Lower leg skin (tissue), 4 donors: Measurements from ENCODE around the gene GRK1. TPM values are rescaled to one million over a fixed set of nuclear protein-coding genes. Genes with fewer than 3 reads are reported as not detected.
"Not testable (repeated sequence)": the region's sequence is repeated elsewhere in the genome, so short reads cannot be mapped to it uniquely, and the experiment has no call there.

Experiments used
- DNase-seq, 2 donors: peaks; one replicate each; pipeline ENCODE4 v3.0.0-alpha.2; 2019; ENCODE audit warnings: low spot score in 2 of 2
- H3K4me3 ChIP-seq: fragments of 200-600 bp; sonication (generic); 2 replicates; pipeline ENCODE4 v1.5.1; 2017; ENCODE audit warnings: mild to moderate bottlenecking, low read depth; ENCODE audit not compliant: poor library complexity, severe bottlenecking
- CTCF ChIP-seq, 3 donors: fragments of 450-650 bp; IDR thresholded peaks; one replicate each; pipeline ENCODE4 v1.5.1; 2016; ENCODE audit warnings: antibody characterized with exemption in 3 of 3, mild to moderate bottlenecking in 3 of 3, moderate library complexity in 2 of 3
- POLR2A ChIP-seq, 2 donors: fragments of 450-650 bp; IDR thresholded peaks; one replicate each; pipeline ENCODE4 v1.6.1; 2016 to 2017; ENCODE audit warnings: antibody characterized with exemption in 2 of 2, mild to moderate bottlenecking in 1 of 2, moderate library complexity in 1 of 2
- WGBS, 2 donors: methylation state at CpG; one replicate each; pipeline ENCODE4 v1.1.5; 2018; 5-methylcytosine and 5-hydroxymethylcytosine counted together
- intact Hi-C: fragments of 100-400 bp; cut with DNase I; formaldehyde crosslinking; loops from one replicate; pipeline ENCODE4 v1.15.0; 2023; ENCODE audit warnings: low total_unique reads
- total RNA-seq, 4 donors: library from RNA; depleted of rRNA; stranded (reverse); fragments of >200 nt; gene quantifications; one replicate each; pipeline ENCODE4 v1.1.0, GENCODE V29; 2016

GRK1 gene
- total RNA-seq = not detected

- 76 to 86% methylated on average over 19 to 31 of the region's 32 CpGs for WGBS, 2 donors
- TF ChIP-seq CTCF (IDR thresholded peaks at IDR 0.05) (no peak), POLR2A (IDR thresholded peaks at IDR 0.05) (no peak)
- H3K4me3 ChIP-seq = no peak within 1 kb of the TSS
- intact Hi-C loops = no loop called here
- DNase-seq = peak in 1 of 2 donors; percentile 81
These were observed at the start of gene GRK1 for GRCh38 chr13:113666951-113667701. TSS of gene GRK1 (plus strand) at chr13:113667219. CDS start at chr13:113667387, 168 bp downstream.

GRCh38 chr13:113617961-113618360 lies 49.1 kb upstream of the GRK1 start:
- no peak for DNase-seq
- intact Hi-C loops = no loop called here
- WGBS, 2 donors = 92 to 93% methylated on average over 5 of the region's 5 CpGs
- H3K4me3 ChIP-seq = no peak overlapping the region
- TF ChIP-seq CTCF (IDR thresholded peaks at IDR 0.05) = no peak
- TF ChIP-seq POLR2A (IDR thresholded peaks at IDR 0.05) = no peak

GRCh38 chr13:113618455-113618854 lies 48.6 kb upstream of the GRK1 start:
- no peak overlapping the region for H3K4me3 ChIP-seq
- intact Hi-C loops = no loop called here
- TF ChIP-seq CTCF (IDR thresholded peaks at IDR 0.05) = no peak
- TF ChIP-seq POLR2A (IDR thresholded peaks at IDR 0.05) = no peak
- no peak for DNase-seq
- whole genome bisulfite sequencing, 2 donors = 90 to 93% methylated on average over 7 of the region's 7 CpGs

- no peak overlapping the region for H3K4me3 ChIP-seq
- DNase-seq = no peak
These were observed 46.8 kb upstream of the GRK1 start for GRCh38 chr13:113620036-113620796.

GRCh38 chr13:113621046-113621445 lies 46.0 kb upstream of the GRK1 start:
- DNase-seq = no peak
- 95 to 96% methylated on average over 15 of the region's 15 CpGs for WGBS, 2 donors
- TF ChIP-seq CTCF (IDR thresholded peaks at IDR 0.05) (no peak), POLR2A (IDR thresholded peaks at IDR 0.05) (no peak)
- no peak overlapping the region for H3K4me3 ChIP-seq
- intact Hi-C loops = no loop called here

More at GRCh38 chr13:113620036-113620796, 46.8 kb upstream of the GRK1 start:
- 76 to 78% methylated on average over 13 to 15 of the region's 15 CpGs for WGBS, 2 donors
- TF ChIP-seq CTCF (IDR thresholded peaks at IDR 0.05) = no peak
- no peak for TF ChIP-seq POLR2A (IDR thresholded peaks at IDR 0.05)
- intact Hi-C loops = no loop called here

GRCh38 chr13:113621498-113621897 lies 45.5 kb upstream of the GRK1 start:
- 85 to 91% methylated on average over 13 of the region's 13 CpGs for WGBS, 2 donors
- DNase-seq, intact Hi-C loops, H3K4me3 ChIP-seq: not testable (repeated sequence)

GRCh38 chr13:113621986-113622550 lies 45.0 kb upstream of the GRK1 start:
- intact Hi-C loops, H3K4me3 ChIP-seq, DNase-seq: not testable (repeated sequence)
- WGBS, 2 donors = 95 to 96% methylated on average over 20 of the region's 20 CpGs
